K562 (cell line): ENCODE measurements around the gene AGMO. TPM values are rescaled to one million over a fixed set of nuclear protein-coding genes. Genes with fewer than 3 reads are reported as not detected.

ENCODE experiments used
- NR2F6 ChIP-seq: fragments of 450-650 bp; formaldehyde crosslinking; IDR thresholded peaks from 2 replicates; pipeline ENCODE4 v1.4.0; 2020; ENCODE audit warnings: mild to moderate bottlenecking
- PRPF4 ChIP-seq: fragments of 200-400 bp; formaldehyde crosslinking; IDR thresholded peaks from one replicate; pipeline ENCODE4 v1.6.1; 2017; ENCODE audit warnings: low read length, low read depth, mild to moderate bottlenecking; ENCODE audit not compliant: insufficient read depth, poor library complexity, severe bottlenecking
- SIN3A ChIP-seq, 2 experiments: fragments of 150-350 bp in 1 of 2; IDR thresholded peaks; 2 replicates each; pipeline ENCODE4 v1.6.1; 2011 to 2016; ENCODE audit warnings: borderline replicate concordance in 2 of 2, low read depth in 2 of 2, low read length in 2 of 2, mild to moderate bottlenecking in 2 of 2, moderate library complexity in 2 of 2; ENCODE audit not compliant: control insufficient read depth in 1 of 2
- WHSC1 ChIP-seq: IDR thresholded peaks from one replicate; pipeline ENCODE4 v1.6.1; 2012; ENCODE audit warnings: low read length, control low read depth, inconsistent platforms
- ZNF764 ChIP-seq: fragments of 250-450 bp; sonication (Bioruptor Pico); IDR thresholded peaks from 2 replicates; pipeline ENCODE4 v1.4.0; 2020; ENCODE audit warnings: low read depth, mild to moderate bottlenecking, moderate library complexity
- polyA plus RNA-seq, 8 experiments: library from polyadenylated mRNA; depleted of rRNA in 4 of 8; stranded (reverse) in 5 of 8; unstranded in 3 of 8; fragments of >200 nt; fragmentation: Nextera tagmentation in 2 of 8; fragmentation: Illumina TruSeq in 1 of 8; extraction: Ambion mirVana in 2 of 8; extraction: Trizol in 1 of 8; gene quantifications; 2 replicates each; pipeline versions ENCODE4 v1.2.1 to v1.2.3, GENCODE V29; 2011 to 2014; ENCODE audit warnings: inconsistent platforms in 1 of 8, missing spikeins in 1 of 8
- total RNA-seq, 7 experiments: library from RNA; depleted of rRNA in 6 of 7; stranded (reverse); fragments of >200 nt in 6 of 7; fragmentation: Illumina TruSeq in 2 of 7; extraction: Trizol in 2 of 7; gene quantifications; 2 replicates each; pipeline versions ENCODE4 v1.2.1 to v1.2.3, GENCODE V29; 2011 to 2021; ENCODE audit warnings: low replicate concordance in 1 of 7
- TF ChIP-seq, protein P1 (sequence below): fragments of 250-450 bp; sonication (Bioruptor Pico); IDR thresholded peaks from 2 replicates; pipeline ENCODE4 v1.4.0; 2020; ENCODE audit warnings: mild to moderate bottlenecking, moderate library complexity
- TF ChIP-seq, protein P2 (sequence below): fragments of 450-650 bp; IDR thresholded peaks from 2 replicates; pipeline ENCODE4 v1.6.1; 2016; ENCODE audit warnings: mild to moderate bottlenecking, moderate library complexity
- TF ChIP-seq, protein P3 (sequence below), 2 experiments: fragments of 450-650 bp in 1 of 2; IDR thresholded peaks; 2 replicates each; pipeline ENCODE4 v1.6.1; 2011 to 2017; ENCODE audit warnings: low read depth in 2 of 2, antibody characterized with exemption in 1 of 2, borderline replicate concordance in 1 of 2, low read length in 1 of 2, mild to moderate bottlenecking in 1 of 2, mixed read lengths in 1 of 2; ENCODE audit not compliant: control insufficient read depth in 1 of 2

AGMO gene
- total and polyA plus RNA-seq, 9 of the 15 experiments (the other 6 are each of a cell fraction or from before 2014, with no cell fraction given) = 0.30 to 1.4 (median 0.69) TPM; not detected in 1

GRCh38 chr7:15236952-15237351 is 324.9 kb downstream of the AGMO start (continued):
- no peak for TF ChIP-seq NR2F6 (CRISPR knock-in tag)
- TF ChIP-seq, protein P1, sequence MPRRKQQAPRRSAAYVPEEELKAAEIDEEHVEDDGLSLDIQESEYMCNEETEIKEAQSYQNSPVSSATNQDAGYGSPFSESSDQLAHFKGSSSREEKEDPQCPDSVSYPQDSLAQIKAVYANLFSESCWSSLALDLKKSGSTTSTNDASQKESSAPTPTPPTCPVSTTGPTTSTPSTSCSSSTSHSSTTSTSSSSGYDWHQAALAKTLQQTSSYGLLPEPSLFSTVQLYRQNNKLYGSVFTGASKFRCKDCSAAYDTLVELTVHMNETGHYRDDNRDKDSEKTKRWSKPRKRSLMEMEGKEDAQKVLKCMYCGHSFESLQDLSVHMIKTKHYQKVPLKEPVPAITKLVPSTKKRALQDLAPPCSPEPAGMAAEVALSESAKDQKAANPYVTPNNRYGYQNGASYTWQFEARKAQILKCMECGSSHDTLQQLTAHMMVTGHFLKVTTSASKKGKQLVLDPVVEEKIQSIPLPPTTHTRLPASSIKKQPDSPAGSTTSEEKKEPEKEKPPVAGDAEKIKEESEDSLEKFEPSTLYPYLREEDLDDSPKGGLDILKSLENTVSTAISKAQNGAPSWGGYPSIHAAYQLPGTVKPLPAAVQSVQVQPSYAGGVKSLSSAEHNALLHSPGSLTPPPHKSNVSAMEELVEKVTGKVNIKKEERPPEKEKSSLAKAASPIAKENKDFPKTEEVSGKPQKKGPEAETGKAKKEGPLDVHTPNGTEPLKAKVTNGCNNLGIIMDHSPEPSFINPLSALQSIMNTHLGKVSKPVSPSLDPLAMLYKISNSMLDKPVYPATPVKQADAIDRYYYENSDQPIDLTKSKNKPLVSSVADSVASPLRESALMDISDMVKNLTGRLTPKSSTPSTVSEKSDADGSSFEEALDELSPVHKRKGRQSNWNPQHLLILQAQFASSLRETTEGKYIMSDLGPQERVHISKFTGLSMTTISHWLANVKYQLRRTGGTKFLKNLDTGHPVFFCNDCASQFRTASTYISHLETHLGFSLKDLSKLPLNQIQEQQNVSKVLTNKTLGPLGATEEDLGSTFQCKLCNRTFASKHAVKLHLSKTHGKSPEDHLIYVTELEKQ (CRISPR knock-in tag) = no peak
- TF ChIP-seq, protein P2, sequence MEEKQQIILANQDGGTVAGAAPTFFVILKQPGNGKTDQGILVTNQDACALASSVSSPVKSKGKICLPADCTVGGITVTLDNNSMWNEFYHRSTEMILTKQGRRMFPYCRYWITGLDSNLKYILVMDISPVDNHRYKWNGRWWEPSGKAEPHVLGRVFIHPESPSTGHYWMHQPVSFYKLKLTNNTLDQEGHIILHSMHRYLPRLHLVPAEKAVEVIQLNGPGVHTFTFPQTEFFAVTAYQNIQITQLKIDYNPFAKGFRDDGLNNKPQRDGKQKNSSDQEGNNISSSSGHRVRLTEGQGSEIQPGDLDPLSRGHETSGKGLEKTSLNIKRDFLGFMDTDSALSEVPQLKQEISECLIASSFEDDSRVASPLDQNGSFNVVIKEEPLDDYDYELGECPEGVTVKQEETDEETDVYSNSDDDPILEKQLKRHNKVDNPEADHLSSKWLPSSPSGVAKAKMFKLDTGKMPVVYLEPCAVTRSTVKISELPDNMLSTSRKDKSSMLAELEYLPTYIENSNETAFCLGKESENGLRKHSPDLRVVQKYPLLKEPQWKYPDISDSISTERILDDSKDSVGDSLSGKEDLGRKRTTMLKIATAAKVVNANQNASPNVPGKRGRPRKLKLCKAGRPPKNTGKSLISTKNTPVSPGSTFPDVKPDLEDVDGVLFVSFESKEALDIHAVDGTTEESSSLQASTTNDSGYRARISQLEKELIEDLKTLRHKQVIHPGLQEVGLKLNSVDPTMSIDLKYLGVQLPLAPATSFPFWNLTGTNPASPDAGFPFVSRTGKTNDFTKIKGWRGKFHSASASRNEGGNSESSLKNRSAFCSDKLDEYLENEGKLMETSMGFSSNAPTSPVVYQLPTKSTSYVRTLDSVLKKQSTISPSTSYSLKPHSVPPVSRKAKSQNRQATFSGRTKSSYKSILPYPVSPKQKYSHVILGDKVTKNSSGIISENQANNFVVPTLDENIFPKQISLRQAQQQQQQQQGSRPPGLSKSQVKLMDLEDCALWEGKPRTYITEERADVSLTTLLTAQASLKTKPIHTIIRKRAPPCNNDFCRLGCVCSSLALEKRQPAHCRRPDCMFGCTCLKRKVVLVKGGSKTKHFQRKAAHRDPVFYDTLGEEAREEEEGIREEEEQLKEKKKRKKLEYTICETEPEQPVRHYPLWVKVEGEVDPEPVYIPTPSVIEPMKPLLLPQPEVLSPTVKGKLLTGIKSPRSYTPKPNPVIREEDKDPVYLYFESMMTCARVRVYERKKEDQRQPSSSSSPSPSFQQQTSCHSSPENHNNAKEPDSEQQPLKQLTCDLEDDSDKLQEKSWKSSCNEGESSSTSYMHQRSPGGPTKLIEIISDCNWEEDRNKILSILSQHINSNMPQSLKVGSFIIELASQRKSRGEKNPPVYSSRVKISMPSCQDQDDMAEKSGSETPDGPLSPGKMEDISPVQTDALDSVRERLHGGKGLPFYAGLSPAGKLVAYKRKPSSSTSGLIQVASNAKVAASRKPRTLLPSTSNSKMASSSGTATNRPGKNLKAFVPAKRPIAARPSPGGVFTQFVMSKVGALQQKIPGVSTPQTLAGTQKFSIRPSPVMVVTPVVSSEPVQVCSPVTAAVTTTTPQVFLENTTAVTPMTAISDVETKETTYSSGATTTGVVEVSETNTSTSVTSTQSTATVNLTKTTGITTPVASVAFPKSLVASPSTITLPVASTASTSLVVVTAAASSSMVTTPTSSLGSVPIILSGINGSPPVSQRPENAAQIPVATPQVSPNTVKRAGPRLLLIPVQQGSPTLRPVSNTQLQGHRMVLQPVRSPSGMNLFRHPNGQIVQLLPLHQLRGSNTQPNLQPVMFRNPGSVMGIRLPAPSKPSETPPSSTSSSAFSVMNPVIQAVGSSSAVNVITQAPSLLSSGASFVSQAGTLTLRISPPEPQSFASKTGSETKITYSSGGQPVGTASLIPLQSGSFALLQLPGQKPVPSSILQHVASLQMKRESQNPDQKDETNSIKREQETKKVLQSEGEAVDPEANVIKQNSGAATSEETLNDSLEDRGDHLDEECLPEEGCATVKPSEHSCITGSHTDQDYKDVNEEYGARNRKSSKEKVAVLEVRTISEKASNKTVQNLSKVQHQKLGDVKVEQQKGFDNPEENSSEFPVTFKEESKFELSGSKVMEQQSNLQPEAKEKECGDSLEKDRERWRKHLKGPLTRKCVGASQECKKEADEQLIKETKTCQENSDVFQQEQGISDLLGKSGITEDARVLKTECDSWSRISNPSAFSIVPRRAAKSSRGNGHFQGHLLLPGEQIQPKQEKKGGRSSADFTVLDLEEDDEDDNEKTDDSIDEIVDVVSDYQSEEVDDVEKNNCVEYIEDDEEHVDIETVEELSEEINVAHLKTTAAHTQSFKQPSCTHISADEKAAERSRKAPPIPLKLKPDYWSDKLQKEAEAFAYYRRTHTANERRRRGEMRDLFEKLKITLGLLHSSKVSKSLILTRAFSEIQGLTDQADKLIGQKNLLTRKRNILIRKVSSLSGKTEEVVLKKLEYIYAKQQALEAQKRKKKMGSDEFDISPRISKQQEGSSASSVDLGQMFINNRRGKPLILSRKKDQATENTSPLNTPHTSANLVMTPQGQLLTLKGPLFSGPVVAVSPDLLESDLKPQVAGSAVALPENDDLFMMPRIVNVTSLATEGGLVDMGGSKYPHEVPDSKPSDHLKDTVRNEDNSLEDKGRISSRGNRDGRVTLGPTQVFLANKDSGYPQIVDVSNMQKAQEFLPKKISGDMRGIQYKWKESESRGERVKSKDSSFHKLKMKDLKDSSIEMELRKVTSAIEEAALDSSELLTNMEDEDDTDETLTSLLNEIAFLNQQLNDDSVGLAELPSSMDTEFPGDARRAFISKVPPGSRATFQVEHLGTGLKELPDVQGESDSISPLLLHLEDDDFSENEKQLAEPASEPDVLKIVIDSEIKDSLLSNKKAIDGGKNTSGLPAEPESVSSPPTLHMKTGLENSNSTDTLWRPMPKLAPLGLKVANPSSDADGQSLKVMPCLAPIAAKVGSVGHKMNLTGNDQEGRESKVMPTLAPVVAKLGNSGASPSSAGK = no peak
- no peak for TF ChIP-seq ZNF764 (CRISPR knock-in tag)
- no peak for TF ChIP-seq SIN3A (IDR thresholded peaks at IDR 0.05; ENCODE audit: borderline replicate concordance in 2 of 2, control insufficient read depth in 1 of 2, low read depth in 2 of 2, low read length in 2 of 2)
- no peak for TF ChIP-seq PRPF4
- TF ChIP-seq, protein P3, sequence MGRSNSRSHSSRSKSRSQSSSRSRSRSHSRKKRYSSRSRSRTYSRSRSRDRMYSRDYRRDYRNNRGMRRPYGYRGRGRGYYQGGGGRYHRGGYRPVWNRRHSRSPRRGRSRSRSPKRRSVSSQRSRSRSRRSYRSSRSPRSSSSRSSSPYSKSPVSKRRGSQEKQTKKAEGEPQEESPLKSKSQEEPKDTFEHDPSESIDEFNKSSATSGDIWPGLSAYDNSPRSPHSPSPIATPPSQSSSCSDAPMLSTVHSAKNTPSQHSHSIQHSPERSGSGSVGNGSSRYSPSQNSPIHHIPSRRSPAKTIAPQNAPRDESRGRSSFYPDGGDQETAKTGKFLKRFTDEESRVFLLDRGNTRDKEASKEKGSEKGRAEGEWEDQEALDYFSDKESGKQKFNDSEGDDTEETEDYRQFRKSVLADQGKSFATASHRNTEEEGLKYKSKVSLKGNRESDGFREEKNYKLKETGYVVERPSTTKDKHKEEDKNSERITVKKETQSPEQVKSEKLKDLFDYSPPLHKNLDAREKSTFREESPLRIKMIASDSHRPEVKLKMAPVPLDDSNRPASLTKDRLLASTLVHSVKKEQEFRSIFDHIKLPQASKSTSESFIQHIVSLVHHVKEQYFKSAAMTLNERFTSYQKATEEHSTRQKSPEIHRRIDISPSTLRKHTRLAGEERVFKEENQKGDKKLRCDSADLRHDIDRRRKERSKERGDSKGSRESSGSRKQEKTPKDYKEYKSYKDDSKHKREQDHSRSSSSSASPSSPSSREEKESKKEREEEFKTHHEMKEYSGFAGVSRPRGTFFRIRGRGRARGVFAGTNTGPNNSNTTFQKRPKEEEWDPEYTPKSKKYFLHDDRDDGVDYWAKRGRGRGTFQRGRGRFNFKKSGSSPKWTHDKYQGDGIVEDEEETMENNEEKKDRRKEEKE (IDR thresholded peaks at IDR 0.05; ENCODE audit: borderline replicate concordance in 1 of 2, control insufficient read depth in 1 of 2, low read depth in 2 of 2, low read length in 1 of 2) = no peak
- TF ChIP-seq WHSC1 = no peak
